A549 (cell line): ENCODE data around the gene BNC2.

ENCODE experiments used
- BHLHE40 ChIP-seq: IDR thresholded peaks from 2 replicates; pipeline ENCODE4 v1.6.1; 2012; ENCODE audit warnings: low read depth, low read length, inconsistent platforms
- CTCF ChIP-seq: fragments of >200 bp; sonication (Bioruptor Twin); formaldehyde crosslinking; IDR thresholded peaks from 3 replicates; pipeline ENCODE4 v1.5.1; 2016

- TF ChIP-seq CTCF (no peak), BHLHE40 (no peak)
Measured at GRCh38 chr9:16595227-16595626, 275.2 kb downstream of the BNC2 start.
